K562 (cell line): ENCODE data around the gene NEURL1B. TPM values are rescaled to one million over a fixed set of nuclear protein-coding genes. Genes with fewer than 3 reads are reported as not detected.

Experiments used
- ATAC-seq: fragments of 200-7000 bp; cut with Tn5 transposase; 3 replicates; pipeline ENCODE4 v1.9.1; 2020; ENCODE audit warnings: moderate library complexity
- BruUV-seq: library from RNA; stranded (reverse); fragments of 400-500 nt; replicated peaks from 2 replicates; lab custom pipeline; 2021; lab: Mats Ljungman, UMichigan
- CTCF ChIA-PET: fragments of 300-600 bp; formaldehyde crosslinking; extraction: SDS; loops from one replicate; lab custom pipeline; 2021; ENCODE audit warnings: low intra/inter-chr PET ratio; lab: Yijun Ruan, JAX
- POLR2A ChIA-PET: fragments of 300-600, 350-650 bp; sonication (Branson Sonifier 250); formaldehyde crosslinking; extraction: SDS; loops from one replicate; lab custom pipeline; 2021; ENCODE audit warnings: antibody characterized with exemption, inconsistent platforms; lab: Yijun Ruan, JAX
- DNase-seq, 4 experiments: peaks; one replicate each; pipeline versions ENCODE4 v3.0.0 to v3.0.0-alpha.2; 2011 to 2018; ENCODE audit warnings: low spot score in 3 of 4, mixed read lengths in 3 of 4; ENCODE audit errors: extremely low read depth in 1 of 4
- FAIRE-seq: peaks from 2 replicates; lab custom pipeline; 2011; peaks lifted over from hg19 to GRCh38; lab: Jason Lieb, UNC
- H2AFZ ChIP-seq: 2 replicates; pipeline ENCODE4 v1.6.0; 2011; ENCODE audit warnings: low read depth, low read length, control low read depth, inconsistent platforms
- H3K27ac ChIP-seq: fragments of 200-600 bp; 3 replicates; pipeline ENCODE4 v1.8.0; 2011; ENCODE audit warnings: low read depth, mild to moderate bottlenecking, control low read depth, inconsistent platforms, low read length, moderate library complexity, mixed read lengths; ENCODE audit errors: extremely low read depth
- H3K27me3 ChIP-seq, 2 experiments: fragments of 300-600 bp in 1 of 2; 2 replicates in 1 of 2; 3 replicates in 1 of 2; pipeline versions ENCODE4 v1.6.0 to v1.8.0; 2011; ENCODE audit warnings: inconsistent platforms in 2 of 2, low read length in 2 of 2, mild to moderate bottlenecking in 1 of 2, mixed read lengths in 1 of 2, moderate library complexity in 1 of 2; ENCODE audit not compliant: control insufficient read depth in 2 of 2, insufficient read depth in 2 of 2
- H3K36me3 ChIP-seq: fragments of 300-600 bp; 3 replicates; pipeline ENCODE4 v1.8.0; 2011; ENCODE audit warnings: mild to moderate bottlenecking, low read length, inconsistent platforms; ENCODE audit not compliant: control insufficient read depth, insufficient read depth
- H3K4me1 ChIP-seq, 2 experiments: fragments of 200-600 bp in 1 of 2; replicated peaks in 1 of 2; 2 replicates in 1 of 2; 3 replicates in 1 of 2; pipeline versions ENCODE4 v1.5.1 to v1.8.0; 2011; ENCODE audit warnings: inconsistent platforms in 2 of 2, low read length in 2 of 2, mild to moderate bottlenecking in 1 of 2, mixed read lengths in 1 of 2, moderate library complexity in 1 of 2; ENCODE audit not compliant: control insufficient read depth in 2 of 2, insufficient read depth in 2 of 2
- H3K4me2 ChIP-seq: 2 replicates; pipeline ENCODE4 v1.6.1; 2011; ENCODE audit warnings: low read length, control low read depth, inconsistent platforms, mixed read lengths; ENCODE audit not compliant: insufficient read depth
- H3K4me3 ChIP-seq: fragments of 200-600 bp; sonication (generic), shearing (Covaris generic); 2 replicates; pipeline ENCODE4 v1.5.1; 2016; ENCODE audit warnings: control low read depth, inconsistent platforms
- H3K79me2 ChIP-seq: fragments of 200-600 bp; 3 replicates; pipeline ENCODE4 v1.8.0; 2011; ENCODE audit warnings: low read length, inconsistent platforms; ENCODE audit not compliant: control insufficient read depth, insufficient read depth
- H3K9ac ChIP-seq, 2 experiments: 2 replicates each; pipeline versions ENCODE4 v1.6.0 to v1.6.1; 2011; ENCODE audit warnings: low read depth in 2 of 2, low read length in 2 of 2, control low read depth in 1 of 2, inconsistent platforms in 1 of 2, mild to moderate bottlenecking in 1 of 2, mixed read lengths in 1 of 2; ENCODE audit not compliant: insufficient read depth in 1 of 2
- H3K9me1 ChIP-seq: one replicate; pipeline ENCODE4 v1.6.0; 2011; ENCODE audit warnings: inconsistent platforms, mild to moderate bottlenecking, low read length, moderate library complexity; ENCODE audit not compliant: control insufficient read depth, insufficient read depth
- H3K9me3 ChIP-seq: replicated peaks from 2 replicates; pipeline ENCODE4 v1.5.1; 2011; ENCODE audit warnings: low read depth, low read length, inconsistent platforms; ENCODE audit not compliant: control insufficient read depth, insufficient read depth
- H4K20me1 ChIP-seq: replicated peaks from 2 replicates; pipeline ENCODE4 v1.6.1; 2011; ENCODE audit warnings: low read length, inconsistent platforms, mixed read lengths; ENCODE audit not compliant: control insufficient read depth, insufficient read depth
- BCOR ChIP-seq: fragments of 450-650 bp; IDR thresholded peaks from 2 replicates; pipeline ENCODE4 v1.6.1; 2016
- GTF2A2 ChIP-seq: IDR thresholded peaks from 2 replicates; pipeline ENCODE4 v1.6.1; 2016; ENCODE audit warnings: mild to moderate bottlenecking, missing genetic modification characterization, missing compliant biosample characterization
- HDGF ChIP-seq: fragments of 450-650 bp; IDR thresholded peaks from 2 replicates; pipeline ENCODE4 v1.6.1; 2016
- KLF13 ChIP-seq: fragments of 450-650 bp; IDR thresholded peaks from 2 replicates; pipeline ENCODE4 v1.6.1; 2016; ENCODE audit warnings: missing genetic modification characterization, low read depth, mild to moderate bottlenecking, missing compliant biosample characterization, moderate library complexity, borderline replicate concordance
- PCBP2 ChIP-seq: fragments of 200-400 bp; formaldehyde crosslinking; IDR thresholded peaks from 2 replicates; pipeline ENCODE4 v1.6.1; 2018; ENCODE audit warnings: low read length, low read depth, mild to moderate bottlenecking, moderate library complexity; ENCODE audit not compliant: poor library complexity, severe bottlenecking
- PYGO2 ChIP-seq: fragments of 450-650 bp; IDR thresholded peaks from 2 replicates; pipeline ENCODE4 v1.6.1; 2016; ENCODE audit warnings: mild to moderate bottlenecking, missing genetic modification characterization, moderate library complexity, missing compliant biosample characterization
- SETDB1 ChIP-seq: IDR thresholded peaks from one replicate; pipeline ENCODE4 v1.6.1; 2012; ENCODE audit warnings: low read length, control low read depth, inconsistent platforms
- TAF1 ChIP-seq: IDR thresholded peaks from 2 replicates; pipeline ENCODE4 v1.6.1; 2011; ENCODE audit warnings: mild to moderate bottlenecking, low read length, moderate library complexity; ENCODE audit not compliant: insufficient read depth, control insufficient read depth, severe bottlenecking; ENCODE audit errors: extremely low read depth
- THRAP3 ChIP-seq: fragments of 450-650 bp; IDR thresholded peaks from 2 replicates; pipeline ENCODE4 v1.6.1; 2016; ENCODE audit warnings: mild to moderate bottlenecking, inconsistent platforms, borderline replicate concordance
- ZNF133 ChIP-seq: fragments of 250-450 bp; sonication (Bioruptor Pico); IDR thresholded peaks from 2 replicates; pipeline ENCODE4 v1.4.0; 2020; ENCODE audit warnings: mild to moderate bottlenecking
- WGBS: fragments of 100-300 bp; shearing (Covaris generic); methylation state at CpG from one replicate; pipeline ENCODE4 v1.1.6; 2016; ENCODE audit warnings: low coverage, mixed read lengths; ENCODE audit not compliant: insufficient coverage; ENCODE audit errors: missing lambda C conversion rate; 5-methylcytosine and 5-hydroxymethylcytosine counted together
- in situ Hi-C: fragments of 300-500 bp; cut with MboI; formaldehyde crosslinking; loops from 4 replicates; pipeline ENCODE4 v1.15.0; 2018; ENCODE audit warnings: inconsistent platforms, mixed read lengths
- intact Hi-C: fragments of 100-400 bp; cut with micrococcal nuclease; formaldehyde crosslinking; loops from 2 replicates; pipeline ENCODE4 v1.14.2; 2022
- polyA plus RNA-seq, 8 experiments: library from polyadenylated mRNA; depleted of rRNA in 4 of 8; stranded (reverse) in 5 of 8; unstranded in 3 of 8; fragments of >200 nt; fragmentation: Nextera tagmentation in 2 of 8; fragmentation: Illumina TruSeq in 1 of 8; extraction: Ambion mirVana in 2 of 8; extraction: Trizol in 1 of 8; gene quantifications; 2 replicates each; pipeline versions ENCODE4 v1.2.1 to v1.2.3, GENCODE V29; 2011 to 2014; ENCODE audit warnings: inconsistent platforms in 1 of 8, missing spikeins in 1 of 8
- total RNA-seq, 7 experiments: library from RNA; depleted of rRNA in 6 of 7; stranded (reverse); fragments of >200 nt in 6 of 7; fragmentation: Illumina TruSeq in 2 of 7; extraction: Trizol in 2 of 7; gene quantifications; 2 replicates each; pipeline versions ENCODE4 v1.2.1 to v1.2.3, GENCODE V29; 2011 to 2021; ENCODE audit warnings: low replicate concordance in 1 of 7
- TF ChIP-seq, protein P1 (sequence below): fragments of 450-650 bp; formaldehyde crosslinking; IDR thresholded peaks from 2 replicates; pipeline ENCODE4 v1.4.0; 2020; ENCODE audit warnings: mild to moderate bottlenecking, moderate library complexity
- TF ChIP-seq, protein P2 (sequence below): fragments of 450-650 bp; formaldehyde crosslinking; IDR thresholded peaks from 2 replicates; pipeline ENCODE4 v1.4.0; 2020; ENCODE audit warnings: mild to moderate bottlenecking, mixed read lengths
- TF ChIP-seq, protein P3 (sequence below): fragments of 450-650 bp; IDR thresholded peaks from one replicate; pipeline ENCODE4 v1.6.1; 2018; ENCODE audit warnings: mild to moderate bottlenecking, moderate library complexity; ENCODE audit not compliant: partially characterized antibody

The NEURL1B gene
- total and polyA plus RNA-seq, 9 of the 15 experiments (the other 6 are each of a cell fraction or from before 2014, with no cell fraction given): 0.04 TPM; not detected in 8

DNA sequence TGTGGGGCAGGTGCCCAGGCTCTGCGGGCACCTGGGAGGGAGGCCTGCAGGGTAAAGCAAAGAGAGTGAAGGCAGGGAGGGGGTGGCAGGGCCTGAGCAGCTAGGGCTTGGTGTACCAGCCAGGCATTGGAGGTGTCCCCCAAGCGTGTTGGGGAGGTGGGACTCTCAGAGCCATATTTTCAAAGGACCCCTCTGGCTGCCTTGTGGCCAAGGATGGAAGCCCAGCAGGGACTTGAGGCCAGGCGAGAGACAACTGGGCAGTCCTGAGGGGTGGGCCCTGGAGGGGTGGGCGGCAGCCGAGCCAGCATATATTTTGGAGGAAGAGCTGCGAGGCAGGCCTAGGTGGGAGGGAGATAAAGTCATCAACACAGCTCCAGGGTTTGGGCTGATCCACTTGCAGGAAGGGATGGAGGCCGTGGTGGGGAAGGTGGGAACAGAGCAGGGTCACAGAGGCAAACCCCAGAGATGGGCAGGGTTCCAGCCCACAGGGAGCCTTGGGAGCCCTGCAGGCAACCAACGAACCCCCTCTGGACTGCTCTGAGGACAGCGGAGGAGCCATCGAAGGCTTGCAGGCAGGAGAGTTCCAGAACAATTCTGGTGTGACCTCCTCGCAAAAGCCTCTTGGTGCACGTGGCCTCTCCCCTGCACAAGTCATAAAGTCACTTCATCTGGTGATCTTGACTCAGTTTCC lies 94.2 kb downstream of the NEURL1B start:
- Histone ChIP-seq H3K4me1 (peaks cover 0 to 13% of the 10 kb centered on the region in 2 experiments; a peak in 2 of 5 replicates), H3K27me3 (peaks cover 0 to 7% of the 10 kb centered on the region in 2 experiments; a peak in 2 of 5 replicates), H3K27ac (no peak overlapping the region), H3K4me2 (no peak overlapping the region), H3K9me1 (no peaks in the 10 kb centered on the region), H3K79me2 (no peaks in the 10 kb centered on the region), H3K9me3 (no peaks in the 10 kb centered on the region), H3K36me3 (no peaks in the 10 kb centered on the region), H4K20me1 (no peaks in the 10 kb centered on the region), H2AFZ (no peak overlapping the region)
- in situ Hi-C loops (no loop called here), intact Hi-C loops (no loop called here)
- ChIA-PET POLR2A (no interaction called here), CTCF (no interaction called here)
- DNase-seq (no peak), FAIRE-seq (no peak)
- WGBS: 41% methylated on average over 12 of the region's 12 CpGs
- TF ChIP-seq, protein P1, sequence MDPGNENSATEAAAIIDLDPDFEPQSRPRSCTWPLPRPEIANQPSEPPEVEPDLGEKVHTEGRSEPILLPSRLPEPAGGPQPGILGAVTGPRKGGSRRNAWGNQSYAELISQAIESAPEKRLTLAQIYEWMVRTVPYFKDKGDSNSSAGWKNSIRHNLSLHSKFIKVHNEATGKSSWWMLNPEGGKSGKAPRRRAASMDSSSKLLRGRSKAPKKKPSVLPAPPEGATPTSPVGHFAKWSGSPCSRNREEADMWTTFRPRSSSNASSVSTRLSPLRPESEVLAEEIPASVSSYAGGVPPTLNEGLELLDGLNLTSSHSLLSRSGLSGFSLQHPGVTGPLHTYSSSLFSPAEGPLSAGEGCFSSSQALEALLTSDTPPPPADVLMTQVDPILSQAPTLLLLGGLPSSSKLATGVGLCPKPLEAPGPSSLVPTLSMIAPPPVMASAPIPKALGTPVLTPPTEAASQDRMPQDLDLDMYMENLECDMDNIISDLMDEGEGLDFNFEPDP (CRISPR knock-in tag): no peak
- no peak for TF ChIP-seq ZNF133
- TF ChIP-seq HDGF: no peak
- no peak for TF ChIP-seq BCOR
- TF ChIP-seq SETDB1: no peak
- no peak for TF ChIP-seq KLF13 (tag)
- TF ChIP-seq, protein P2, sequence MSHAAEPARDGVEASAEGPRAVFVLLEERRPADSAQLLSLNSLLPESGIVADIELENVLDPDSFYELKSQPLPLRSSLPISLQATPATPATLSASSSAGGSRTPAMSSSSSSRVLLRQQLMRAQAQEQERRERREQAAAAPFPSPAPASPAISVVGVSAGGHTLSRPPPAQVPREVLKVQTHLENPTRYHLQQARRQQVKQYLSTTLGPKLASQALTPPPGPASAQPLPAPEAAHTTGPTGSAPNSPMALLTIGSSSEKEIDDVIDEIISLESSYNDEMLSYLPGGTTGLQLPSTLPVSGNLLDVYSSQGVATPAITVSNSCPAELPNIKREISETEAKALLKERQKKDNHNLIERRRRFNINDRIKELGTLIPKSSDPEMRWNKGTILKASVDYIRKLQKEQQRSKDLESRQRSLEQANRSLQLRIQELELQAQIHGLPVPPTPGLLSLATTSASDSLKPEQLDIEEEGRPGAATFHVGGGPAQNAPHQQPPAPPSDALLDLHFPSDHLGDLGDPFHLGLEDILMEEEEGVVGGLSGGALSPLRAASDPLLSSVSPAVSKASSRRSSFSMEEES (CRISPR knock-in tag): no peak
- TF ChIP-seq GTF2A2 (tag): no peak
- TF ChIP-seq, protein P3, sequence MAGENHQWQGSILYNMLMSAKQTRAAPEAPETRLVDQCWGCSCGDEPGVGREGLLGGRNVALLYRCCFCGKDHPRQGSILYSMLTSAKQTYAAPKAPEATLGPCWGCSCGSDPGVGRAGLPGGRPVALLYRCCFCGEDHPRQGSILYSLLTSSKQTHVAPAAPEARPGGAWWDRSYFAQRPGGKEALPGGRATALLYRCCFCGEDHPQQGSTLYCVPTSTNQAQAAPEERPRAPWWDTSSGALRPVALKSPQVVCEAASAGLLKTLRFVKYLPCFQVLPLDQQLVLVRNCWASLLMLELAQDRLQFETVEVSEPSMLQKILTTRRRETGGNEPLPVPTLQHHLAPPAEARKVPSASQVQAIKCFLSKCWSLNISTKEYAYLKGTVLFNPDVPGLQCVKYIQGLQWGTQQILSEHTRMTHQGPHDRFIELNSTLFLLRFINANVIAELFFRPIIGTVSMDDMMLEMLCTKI: no peak
- TF ChIP-seq PYGO2 (tag): no peak
- TF ChIP-seq THRAP3: no peak
- no peak for TF ChIP-seq TAF1
- TF ChIP-seq PCBP2: no peak
- TF ChIP-seq, all 486 proteins: peak for 0
- BruUV-seq: no TSS peak
- H3K4me3 ChIP-seq: no peak overlapping the region
- no peak; the same call in 2 of the 3 replicates for ATAC-seq
- H3K9ac ChIP-seq: no peak overlapping the region
